Endothelial cell of umbilical vein (primary cell): ENCODE data around the gene PNISR. TPM values are rescaled to one million over a fixed set of nuclear protein-coding genes. Genes with fewer than 3 reads are reported as not detected.
A peak's percentile ranks its signal among the peaks of the same experiment; 100 is the strongest.

ENCODE experiments used
- BruUV-seq: library from RNA; stranded (reverse); fragments of 400-500 nt; replicated peaks from 2 replicates; lab custom pipeline; 2021; lab: Mats Ljungman, UMichigan
- CTCF ChIA-PET: fragments of 300-600, 350-600 bp; sonication (Branson Sonifier 250); formaldehyde crosslinking; loops from one replicate; lab custom pipeline; 2021; ENCODE audit warnings: antibody characterized with exemption, inconsistent platforms; lab: Charles Lee
- POLR2A ChIA-PET: fragments of 300-600, 350-600 bp; sonication (Branson Sonifier 250); formaldehyde crosslinking; loops from one replicate; lab custom pipeline; 2021; ENCODE audit warnings: antibody characterized with exemption, inconsistent platforms; lab: Charles Lee
- DNase-seq: peaks from one replicate; pipeline ENCODE4 v3.0.0-alpha.2; 2011; ENCODE audit warnings: low read depth, low spot score
- FAIRE-seq: peaks from 2 replicates; lab custom pipeline; 2011; peaks lifted over from hg19 to GRCh38; lab: Jason Lieb, UNC
- H2AFZ ChIP-seq: 2 replicates; pipeline ENCODE4 v1.6.0; 2012; ENCODE audit warnings: low read depth, low read length, control low read depth, inconsistent platforms
- H3K27ac ChIP-seq: 2 replicates; pipeline ENCODE4 v1.5.1; 2011; ENCODE audit warnings: low read depth, mild to moderate bottlenecking, control low read depth, low read length, moderate library complexity; ENCODE audit not compliant: insufficient read depth
- H3K27me3 ChIP-seq, 2 experiments: 2 replicates each; pipeline versions ENCODE4 v1.6.0 to v1.6.1; 2011; ENCODE audit warnings: low read length in 2 of 2, mixed read lengths in 1 of 2; ENCODE audit not compliant: control insufficient read depth in 2 of 2, insufficient read depth in 2 of 2
- H3K36me3 ChIP-seq, 2 experiments: 2 replicates in 1 of 2; 3 replicates in 1 of 2; pipeline ENCODE4 v1.5.1; 2011; ENCODE audit warnings: low read length in 2 of 2, mild to moderate bottlenecking in 1 of 2, moderate library complexity in 1 of 2; ENCODE audit not compliant: control insufficient read depth in 2 of 2, insufficient read depth in 2 of 2; ENCODE audit errors: extremely low read depth in 1 of 2
- H3K4me1 ChIP-seq: 3 replicates; pipeline ENCODE4 v1.5.1; 2011; ENCODE audit warnings: mild to moderate bottlenecking, low read length; ENCODE audit not compliant: control insufficient read depth, insufficient read depth; ENCODE audit errors: extremely low read depth
- H3K4me2 ChIP-seq: 2 replicates; pipeline ENCODE4 v1.6.1; 2011; ENCODE audit warnings: low read length, control low read depth, mixed read lengths; ENCODE audit not compliant: insufficient read depth
- H3K4me3 ChIP-seq, 3 experiments: fragments of 200-600 bp in 1 of 3; sonication (generic), shearing (Covaris generic) in 1 of 3; replicated peaks in 1 of 3; 2 replicates each; pipeline ENCODE4 v1.5.1; 2011 to 2016; ENCODE audit warnings: control low read depth in 3 of 3, low read length in 3 of 3, mild to moderate bottlenecking in 2 of 3, inconsistent platforms in 1 of 3, low read depth in 1 of 3, moderate library complexity in 1 of 3; ENCODE audit not compliant: insufficient read depth in 1 of 3
- H3K79me2 ChIP-seq: 2 replicates; pipeline ENCODE4 v1.6.0; 2012; ENCODE audit warnings: low read length, inconsistent platforms; ENCODE audit not compliant: control insufficient read depth, insufficient read depth
- H3K9ac ChIP-seq: replicated peaks from 2 replicates; pipeline ENCODE3; 2011; ENCODE audit warnings: low read length, control low read depth; ENCODE audit not compliant: insufficient read depth; ENCODE audit errors: extremely low read depth
- H3K9me1 ChIP-seq: replicated peaks from 3 replicates; pipeline ENCODE4 v1.6.0; 2011; ENCODE audit warnings: mild to moderate bottlenecking, low read length; ENCODE audit not compliant: control insufficient read depth, insufficient read depth; ENCODE audit errors: extremely low read depth
- H3K9me3 ChIP-seq: replicated peaks from 2 replicates; pipeline ENCODE4 v1.5.1; 2012; ENCODE audit warnings: low read length, inconsistent platforms; ENCODE audit not compliant: control insufficient read depth, insufficient read depth
- H4K20me1 ChIP-seq: replicated peaks from 2 replicates; pipeline ENCODE3; 2011; ENCODE audit warnings: mild to moderate bottlenecking, low read length; ENCODE audit not compliant: control insufficient read depth, insufficient read depth; ENCODE audit errors: extremely low read depth
- EZH2 ChIP-seq: IDR thresholded peaks from 2 replicates; pipeline ENCODE4 v1.6.1; 2012; ENCODE audit warnings: borderline replicate concordance, low read depth, mild to moderate bottlenecking, moderate library complexity, low read length, inconsistent platforms; ENCODE audit not compliant: severe bottlenecking
- FOS ChIP-seq: IDR thresholded peaks from 2 replicates; pipeline ENCODE4 v1.6.1; 2011; ENCODE audit warnings: mild to moderate bottlenecking, low read length, moderate library complexity, borderline replicate concordance; ENCODE audit not compliant: insufficient read depth
- GATA2 ChIP-seq: IDR thresholded peaks from 2 replicates; pipeline ENCODE4 v1.7.0; 2011; ENCODE audit warnings: low read depth, mild to moderate bottlenecking, moderate library complexity, mixed read lengths, low read length; ENCODE audit not compliant: insufficient read length, insufficient read depth
- JUN ChIP-seq: IDR thresholded peaks from 2 replicates; pipeline ENCODE4 v1.6.1; 2011; ENCODE audit warnings: borderline replicate concordance, low read depth; ENCODE audit not compliant: insufficient read length, insufficient read depth
- MYC ChIP-seq: IDR thresholded peaks from one replicate; pipeline ENCODE4 v1.6.1; 2011; ENCODE audit warnings: mild to moderate bottlenecking, low read depth, low read length
- POLR2A ChIP-seq: IDR thresholded peaks from 2 replicates; pipeline ENCODE4 v1.6.1; 2012; ENCODE audit warnings: low read depth, mild to moderate bottlenecking, control low read depth, low read length
- POLR2AphosphoS5 ChIP-seq: IDR thresholded peaks from 2 replicates; pipeline ENCODE4 v1.6.1; 2012; ENCODE audit warnings: low read depth, mild to moderate bottlenecking, control low read depth, low read length, moderate library complexity; ENCODE audit not compliant: insufficient read depth
- dilution Hi-C: fragments of 300-500 bp; cut with MboI; formaldehyde crosslinking; loops from one replicate; pipeline ENCODE4 v1.15.0; 2019; ENCODE audit warnings: low sequenced_read_pairs; ENCODE audit not compliant: extremely low pct_ligation_motif_present
- intact Hi-C: fragments of 100-400 bp; cut with micrococcal nuclease; formaldehyde crosslinking; loops from one replicate; pipeline ENCODE4 v1.10.0; 2022
- polyA plus RNA-seq, 4 experiments: library from polyadenylated mRNA; depleted of rRNA in 3 of 4; stranded (reverse) in 3 of 4; unstranded in 1 of 4; fragments of >200 nt; gene quantifications; 2 replicates each; pipeline versions ENCODE4 v1.2.1 to v1.2.3, GENCODE V29; 2011 to 2012; ENCODE audit warnings: missing spikeins in 1 of 4
- total RNA-seq: library from RNA; stranded (reverse); gene quantifications from 2 replicates; pipeline ENCODE4 v1.2.3, GENCODE V29; 2021
- TF ChIP-seq, protein P1 (sequence below): IDR thresholded peaks from 2 replicates; pipeline ENCODE4 v1.6.1; 2011; ENCODE audit not compliant: insufficient read depth, insufficient read length
- TF ChIP-seq, protein P2 (sequence below), 2 donors: IDR thresholded peaks; 1 replicate in 1 of 2; 2 replicates in 1 of 2; pipeline ENCODE4 v1.5.1; 2011; ENCODE audit warnings: low read length in 2 of 2, mild to moderate bottlenecking in 2 of 2, moderate library complexity in 2 of 2, control low read depth in 1 of 2, inconsistent platforms in 1 of 2, low read depth in 1 of 2; ENCODE audit not compliant: insufficient read depth in 1 of 2; ENCODE audit errors: extremely low read depth in 1 of 2

The PNISR gene
- total and polyA plus RNA-seq, 2 donors (not counting 3 experiments of a cell fraction or from before 2014, with no cell fraction given): 34.6 to 106 TPM

DNA sequence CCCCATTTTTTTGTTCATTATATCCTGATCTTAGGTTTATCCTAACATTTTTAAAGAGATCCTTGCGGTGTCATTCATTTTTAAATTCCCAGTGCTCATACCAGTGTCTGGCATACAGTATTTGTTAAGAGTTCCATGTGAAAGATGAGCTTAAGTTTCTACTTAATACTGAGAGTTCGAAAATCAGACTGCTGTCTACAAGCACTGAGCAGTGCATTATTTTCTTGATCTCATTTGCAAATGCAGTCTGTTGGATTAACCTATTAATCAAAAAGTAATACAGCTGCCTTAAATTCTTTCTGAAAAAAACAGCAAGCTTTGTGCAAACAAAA, 31.8 kb downstream of the PNISR start:
- H3K27me3 ChIP-seq: no peaks in the 10 kb centered on the region
- no TSS peak for BruUV-seq
- peak overlapping the region; percentile 86 for H3K4me2 ChIP-seq
- no peaks in the 10 kb centered on the region for H4K20me1 ChIP-seq
- H3K9me1 ChIP-seq: no peaks in the 10 kb centered on the region
- H3K27ac ChIP-seq: peak overlapping the region; percentile 81
- H3K79me2 ChIP-seq: no peaks in the 10 kb centered on the region
- no peaks in the 10 kb centered on the region for H3K9me3 ChIP-seq
- H3K4me1 ChIP-seq: peaks cover 5% of the 10 kb centered on the region
- H3K9ac ChIP-seq: peak overlapping the region; percentile 94
- H3K4me3 ChIP-seq: peak overlapping the region; percentile 59 to 98 (median 84)
- H2AFZ ChIP-seq: peak overlapping the region; percentile 88
- DNase-seq (no peak), FAIRE-seq (peak; percentile 53)
- CTCF ChIA-PET: interaction anchor here (0.7 to 4.3 kb wide), 12 partner anchors 9 to 175 kb away, joined by 3 to 30 read pairs (median 4); partner anchors contain the start of genes CCNC and PNISR
- dilution Hi-C loops (no loop called here), intact Hi-C loops (loop anchor here (1.0 to 2.0 kb wide), 4 partner anchors 8 to 63 kb away; partner anchors contain the start of gene FAXC)
- TF ChIP-seq, protein P1, sequence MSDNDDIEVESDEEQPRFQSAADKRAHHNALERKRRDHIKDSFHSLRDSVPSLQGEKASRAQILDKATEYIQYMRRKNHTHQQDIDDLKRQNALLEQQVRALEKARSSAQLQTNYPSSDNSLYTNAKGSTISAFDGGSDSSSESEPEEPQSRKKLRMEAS: no peak
- TF ChIP-seq, protein P2, sequence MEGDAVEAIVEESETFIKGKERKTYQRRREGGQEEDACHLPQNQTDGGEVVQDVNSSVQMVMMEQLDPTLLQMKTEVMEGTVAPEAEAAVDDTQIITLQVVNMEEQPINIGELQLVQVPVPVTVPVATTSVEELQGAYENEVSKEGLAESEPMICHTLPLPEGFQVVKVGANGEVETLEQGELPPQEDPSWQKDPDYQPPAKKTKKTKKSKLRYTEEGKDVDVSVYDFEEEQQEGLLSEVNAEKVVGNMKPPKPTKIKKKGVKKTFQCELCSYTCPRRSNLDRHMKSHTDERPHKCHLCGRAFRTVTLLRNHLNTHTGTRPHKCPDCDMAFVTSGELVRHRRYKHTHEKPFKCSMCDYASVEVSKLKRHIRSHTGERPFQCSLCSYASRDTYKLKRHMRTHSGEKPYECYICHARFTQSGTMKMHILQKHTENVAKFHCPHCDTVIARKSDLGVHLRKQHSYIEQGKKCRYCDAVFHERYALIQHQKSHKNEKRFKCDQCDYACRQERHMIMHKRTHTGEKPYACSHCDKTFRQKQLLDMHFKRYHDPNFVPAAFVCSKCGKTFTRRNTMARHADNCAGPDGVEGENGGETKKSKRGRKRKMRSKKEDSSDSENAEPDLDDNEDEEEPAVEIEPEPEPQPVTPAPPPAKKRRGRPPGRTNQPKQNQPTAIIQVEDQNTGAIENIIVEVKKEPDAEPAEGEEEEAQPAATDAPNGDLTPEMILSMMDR (IDR thresholded peaks at IDR 0.05; ENCODE audit: extremely low read depth in 1 of 2, insufficient read depth in 1 of 2, low read depth in 1 of 2, low read length in 2 of 2): no peak
- TF ChIP-seq POLR2A (no peak), MYC (no peak), EZH2 (no peak), FOS (no peak), POLR2AphosphoS5 (no peak), JUN (no peak), GATA2 (no peak)
- no peaks in the 10 kb centered on the region for H3K36me3 ChIP-seq
- POLR2A ChIA-PET: interaction anchor here (0.9 to 1.4 kb wide), 6 partner anchors 9 to 175 kb away, joined by 3 to 6 read pairs (median 3); partner anchors contain the start of gene CCNC
